ENCODE data around the gene NSMF.

The NSMF gene

DNA sequence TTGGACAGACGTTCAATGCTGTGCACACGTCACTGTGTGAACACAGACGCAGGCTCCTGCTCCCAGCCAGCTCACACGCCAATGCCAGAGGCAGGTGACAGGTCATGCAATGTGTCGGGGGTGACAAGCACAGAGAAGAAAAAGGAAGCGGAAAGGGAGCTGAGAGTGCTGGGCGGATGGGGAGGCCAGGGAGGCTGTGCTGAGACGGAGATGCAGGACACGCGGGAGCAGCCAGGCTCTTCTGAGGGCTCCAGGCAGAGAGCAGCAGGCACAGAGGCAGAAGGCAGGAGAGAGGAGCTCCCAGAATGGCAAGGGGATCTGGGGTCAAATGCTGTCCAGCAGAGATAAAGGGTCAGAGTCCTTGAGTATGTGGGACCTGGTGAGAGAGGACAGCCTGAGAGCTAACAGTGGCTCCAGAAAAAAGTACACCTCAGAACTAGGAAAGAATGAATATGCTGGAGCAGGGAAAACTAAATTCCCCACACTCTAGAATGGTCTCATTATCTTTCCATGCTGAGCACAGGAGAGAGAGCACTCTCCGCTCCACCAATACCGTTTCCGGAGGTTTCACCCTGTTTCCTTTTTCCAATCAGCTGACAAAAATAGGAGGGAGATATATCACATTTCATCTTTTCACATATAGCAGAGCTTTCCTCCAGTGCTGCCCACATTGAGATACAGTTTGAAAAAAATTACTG, 32.8 kb upstream of the NSMF start:
- DNase-seq (no peak), ATAC-seq (no peak)

DNA sequence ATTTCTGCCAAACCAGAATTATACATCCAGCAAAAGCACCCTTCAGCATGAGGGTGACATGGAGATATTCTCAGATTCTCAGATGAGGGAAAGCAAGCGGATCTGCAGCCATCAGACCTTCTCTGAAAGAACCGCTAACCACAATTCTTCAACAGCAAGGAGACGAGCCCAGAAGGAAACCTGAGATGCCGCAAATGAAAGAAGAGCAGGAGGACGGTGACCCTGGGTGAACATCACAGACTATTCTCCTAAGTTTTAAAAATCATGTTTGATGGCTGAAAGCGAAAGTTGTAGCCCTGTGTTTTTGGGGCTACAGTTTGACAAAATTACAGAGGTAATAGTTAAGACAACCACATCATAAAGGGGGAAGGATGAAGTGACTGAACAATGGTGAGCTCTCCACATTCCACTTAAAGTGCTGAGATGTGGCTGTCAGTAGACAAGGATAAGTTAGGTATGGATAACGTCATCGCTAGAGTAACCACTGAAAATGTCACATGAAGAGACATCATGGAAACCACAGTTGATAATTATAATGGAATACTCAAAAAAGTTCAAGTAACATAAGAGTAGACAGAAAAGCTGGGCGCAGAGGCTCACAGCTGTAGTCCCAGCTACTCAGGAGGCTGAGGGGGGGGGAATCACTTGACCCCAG, 31.5 kb upstream of the NSMF start:
- no peak for ATAC-seq

DNA sequence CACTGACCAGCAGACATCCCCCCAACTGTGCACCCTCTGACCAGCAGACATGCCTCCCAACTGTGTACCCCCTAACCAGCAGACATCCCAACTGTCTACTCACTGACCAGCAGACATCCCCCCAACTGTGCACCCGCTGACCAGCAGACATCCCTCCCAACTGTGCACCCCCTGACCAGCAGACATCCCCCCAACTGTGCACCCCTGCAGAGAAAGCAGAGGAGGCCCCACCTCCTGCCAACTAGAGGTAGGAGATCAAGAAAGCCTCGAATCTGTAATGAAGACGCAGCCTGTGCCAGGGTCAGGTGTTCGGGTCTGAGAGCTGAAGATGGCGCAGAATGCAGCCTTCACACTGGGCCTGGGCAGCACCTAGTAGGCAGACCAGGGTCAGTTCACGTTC, 29.8 kb upstream of the NSMF start:
- no peak for DNase-seq
- no peak for ATAC-seq

More for the DNA sequence above, 31.5 kb upstream of the NSMF start:
- DNase-seq, result no peak

GRCh38 chr9:137488327-137488653, 29.2 kb upstream of the NSMF start:
- ATAC-seq (no peak), DNase-seq (no peak)

DNA sequence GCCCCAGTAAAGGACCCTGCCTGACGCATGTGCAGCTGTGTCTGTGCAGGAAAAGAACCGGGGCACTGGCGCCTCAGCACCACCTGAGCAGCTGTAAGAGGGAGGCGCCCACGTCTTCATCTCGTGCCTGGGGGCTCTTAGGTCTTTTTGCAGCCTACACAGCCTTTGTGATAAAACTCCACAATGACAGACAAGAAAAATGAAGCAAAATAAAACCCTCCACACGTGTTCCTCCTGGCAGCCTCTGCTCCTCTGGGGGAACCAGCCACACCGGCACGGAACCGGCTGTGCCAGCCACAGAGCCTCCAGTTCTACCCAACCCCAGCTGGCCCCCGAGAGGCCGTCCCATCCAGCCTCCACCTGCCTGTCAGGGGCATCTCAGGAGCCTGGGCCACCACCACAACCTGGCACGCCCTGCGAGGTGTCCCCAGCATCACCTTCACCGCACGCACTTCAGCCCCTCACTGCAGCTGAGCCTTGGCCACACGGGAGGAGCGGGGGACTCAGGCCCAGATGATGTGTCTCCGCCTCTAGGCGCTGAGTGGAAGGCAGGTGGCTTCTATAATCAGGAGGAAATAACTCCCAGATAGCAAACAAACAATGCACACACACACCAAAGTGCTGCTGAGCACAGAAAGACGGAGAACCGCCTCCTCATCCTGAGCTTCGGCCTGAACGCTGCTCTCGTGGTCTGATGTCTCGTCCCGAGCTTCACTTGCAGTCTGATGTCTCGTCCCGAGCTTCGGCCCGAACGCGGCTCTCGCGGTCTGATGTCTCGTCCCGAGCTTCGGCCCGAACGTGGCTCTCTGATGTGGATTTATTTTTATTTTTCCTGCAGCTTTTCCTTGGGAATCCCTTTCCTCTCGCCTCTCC, 28.6 kb upstream of the NSMF start:
- ATAC-seq (no peak), DNase-seq (no peak)

GRCh38 chr9:137486545-137487453, 27.7 kb upstream of the NSMF start:
- no peak for ATAC-seq
- no peak for DNase-seq

GRCh38 chr9:137486141-137486490, 27.0 kb upstream of the NSMF start:
- DNase-seq, result no peak
- ATAC-seq, result no peak

GRCh38 chr9:137485343-137486140, 26.4 kb upstream of the NSMF start:
- no peak for ATAC-seq
- DNase-seq, result no peak

- ATAC-seq (no peak), DNase-seq (no peak)
These were observed 25.6 kb upstream of the NSMF start for GRCh38 chr9:137484551-137485315.

DNA sequence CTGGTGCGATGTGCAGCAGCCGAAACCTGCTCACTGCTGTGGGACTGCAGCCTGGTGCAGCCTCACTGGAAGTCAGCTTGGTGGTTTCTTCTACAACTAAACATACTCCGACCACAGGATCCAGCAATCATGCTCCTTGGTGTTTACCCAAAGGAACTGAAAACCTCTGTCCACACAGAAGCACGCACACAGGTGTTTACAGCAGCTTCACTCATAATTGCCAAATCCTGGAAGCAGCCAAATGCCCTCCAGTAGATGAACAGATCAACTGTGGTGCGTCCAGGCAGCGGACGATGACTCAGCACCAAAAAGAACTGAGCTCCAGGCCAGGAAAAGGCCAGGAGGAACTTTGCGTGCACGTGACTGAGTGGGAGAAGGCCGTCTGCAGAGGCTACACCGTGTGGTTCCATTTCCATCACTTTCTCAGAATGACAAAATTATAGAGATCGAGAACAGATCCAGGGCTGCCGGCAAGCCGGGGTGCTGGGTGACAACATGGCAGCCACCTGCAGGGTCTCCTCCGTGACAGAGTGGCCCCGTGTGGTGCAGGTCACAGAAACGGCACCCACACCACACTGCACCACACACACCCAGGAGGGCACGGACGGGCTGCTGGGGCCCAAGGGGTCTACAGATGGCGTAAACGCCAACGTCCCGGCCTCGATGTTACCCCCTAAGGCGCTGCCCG, 23.1 kb upstream of the NSMF start:
- peak; percentile 38 for ATAC-seq
- no peak for DNase-seq

- ATAC-seq (no peak), DNase-seq (no peak)
These were observed 21.9 kb upstream of the NSMF start for GRCh38 chr9:137480686-137481683.

DNA sequence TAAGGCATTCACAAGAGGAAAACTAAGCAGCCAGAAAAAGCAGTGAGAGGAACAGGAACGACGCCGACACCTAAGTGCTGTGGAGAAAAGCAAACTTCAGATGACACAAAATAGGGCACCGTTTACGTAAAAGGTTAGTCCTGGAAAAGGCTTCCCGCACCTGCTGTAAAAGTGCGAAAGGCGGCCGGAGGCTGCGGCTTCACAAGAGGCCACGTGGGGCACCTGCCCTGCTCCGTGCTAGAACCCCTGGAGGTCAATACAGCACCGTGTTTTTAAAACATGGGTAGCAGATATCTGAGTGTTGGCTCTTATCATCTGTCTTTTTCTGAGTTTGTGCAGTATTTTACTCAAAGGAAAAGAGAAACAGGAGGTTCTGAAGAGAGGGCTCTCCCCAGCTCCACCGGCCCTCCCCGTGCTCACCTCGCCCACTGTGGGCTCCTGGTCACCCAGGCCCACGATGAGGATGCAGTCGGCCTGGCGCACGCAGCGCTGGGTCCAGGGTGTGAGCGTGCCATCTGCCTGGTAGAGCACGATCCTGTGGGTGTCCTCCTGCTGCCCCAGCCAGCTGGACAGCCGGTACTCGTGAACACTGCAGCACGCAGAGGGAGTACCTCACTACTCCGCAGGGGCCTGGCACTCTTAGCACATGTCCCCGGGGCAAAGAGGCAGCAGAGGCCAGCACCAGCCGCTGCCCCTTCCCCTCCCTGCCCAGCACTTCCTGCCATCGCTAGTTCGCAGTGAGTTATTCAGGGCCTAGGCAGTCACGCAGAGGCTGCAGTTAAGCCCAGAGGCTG, 21.0 kb upstream of the NSMF start:
- DNase-seq, result no peak

GRCh38 chr9:137478962-137479861, 20.1 kb upstream of the NSMF start:
- DNase-seq (no peak), ATAC-seq (no peak)

More for the DNA sequence above, 21.0 kb upstream of the NSMF start:
- no peak for ATAC-seq

- ATAC-seq (no peak), DNase-seq (no peak)
These were observed 19.5 kb upstream of the NSMF start for GRCh38 chr9:137478613-137478961.

DNA sequence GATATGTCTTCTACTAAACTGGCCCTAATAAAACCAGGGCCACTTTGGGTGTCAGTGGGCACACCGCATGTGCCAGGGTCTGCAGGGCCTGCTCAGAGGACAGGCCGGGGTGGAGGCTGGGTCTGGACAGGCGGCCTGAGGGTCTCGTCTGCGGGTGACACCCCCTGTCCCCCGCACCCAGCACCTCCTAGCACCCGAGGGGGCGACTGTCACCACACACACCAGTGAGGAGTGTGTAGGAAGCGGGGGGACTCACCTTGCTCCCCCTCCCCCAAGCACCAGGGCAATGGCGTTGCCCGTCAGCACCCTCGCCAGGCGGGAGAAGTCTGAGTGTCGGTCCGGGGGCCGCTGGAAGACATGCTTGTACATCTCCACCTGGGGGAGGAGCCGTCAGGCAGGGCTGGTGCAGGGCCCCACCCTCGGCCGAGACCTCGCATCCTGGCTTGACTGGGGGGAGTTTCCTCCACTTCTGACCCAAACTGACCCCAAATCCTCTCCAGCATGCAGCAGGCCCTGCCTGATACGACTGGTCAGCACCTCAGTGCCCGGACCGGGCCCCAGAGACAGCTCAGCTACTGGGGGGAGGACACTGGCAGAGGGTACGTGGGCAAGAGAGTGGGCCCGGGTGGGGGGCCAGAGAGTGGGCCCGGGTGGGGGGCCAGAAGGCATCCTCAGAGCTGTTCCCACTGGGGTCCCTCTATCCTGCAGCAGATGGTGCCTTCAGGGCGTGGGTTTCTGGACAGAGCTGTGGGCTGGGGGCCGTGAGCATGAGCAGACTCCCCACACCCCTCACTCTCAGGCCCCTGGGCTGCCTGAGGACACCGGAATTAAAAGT, 18.9 kb upstream of the NSMF start:
- DNase-seq (no peak), ATAC-seq (no peak)

GRCh38 chr9:137476856-137477255, 17.7 kb upstream of the NSMF start:
- no peak for DNase-seq
- ATAC-seq, result no peak
